T-helper 2 cell treated with Interferon-gamma antibody and Interleukin-4, amounts not matched to agents 100 ng/mL and 5 ng/mL, for 36 hours (primary cell): ENCODE results near the gene RCBTB2. TPM values are rescaled to one million over a fixed set of nuclear protein-coding genes. Genes with fewer than 3 reads are reported as not detected.
"Not testable (repeated sequence)": the region's sequence is repeated elsewhere in the genome, so short reads cannot be mapped to it uniquely, and the experiment has no call there.

Experiments used
- intact Hi-C: fragments of 100-400 bp; cut with micrococcal nuclease; formaldehyde crosslinking; loops from one replicate; pipeline ENCODE4 v1.15.1; 2023
- total RNA-seq: library from RNA; stranded (reverse); gene quantifications from 2 replicates; pipeline ENCODE4 v1.2.3, GENCODE V29; 2022

The RCBTB2 gene
- total RNA-seq, 1 donor from 2014 or later, result 19.3 TPM

- intact Hi-C loops, result no loop called here
Measured at GRCh38 chr13:48475230-48475629, 57.6 kb downstream of the RCBTB2 start.

- intact Hi-C loops, result no loop called here
Measured at GRCh38 chr13:48457578-48458242, 75.2 kb downstream of the RCBTB2 start.

- intact Hi-C loops, result no loop called here
Measured at GRCh38 chr13:48456546-48456945, 76.3 kb downstream of the RCBTB2 start.

GRCh38 chr13:48451196-48451595 lies 81.7 kb downstream of the RCBTB2 start:
- intact Hi-C loops, result not testable (repeated sequence)

GRCh38 chr13:48449656-48450055 lies 83.2 kb downstream of the RCBTB2 start:
- intact Hi-C loops, result loop anchor here (5.0 to 10.0 kb wide), 2 partner anchors 37 to 45 kb away; partner anchors contain the start of gene LPAR6

GRCh38 chr13:48448959-48449614 lies 83.8 kb downstream of the RCBTB2 start:
- intact Hi-C loops, result loop anchor here (5.0 to 10.0 kb wide), 2 partner anchors 37 to 46 kb away; partner anchors contain the start of gene LPAR6

- intact Hi-C loops, result loop anchor here (5.0 to 10.0 kb wide), 2 partner anchors 36 to 46 kb away; partner anchors contain the start of gene LPAR6
Measured at GRCh38 chr13:48448285-48448958, 84.5 kb downstream of the RCBTB2 start.

- intact Hi-C loops, result loop anchor here (5.0 to 10.0 kb wide), 2 partner anchors 34 to 48 kb away; partner anchors contain the start of gene LPAR6
Measured at GRCh38 chr13:48446464-48446863, 86.4 kb downstream of the RCBTB2 start.

- intact Hi-C loops, result loop anchor here (10.0 kb wide), 1 partner anchor 51 kb away; no protein-coding TSS in a partner anchor
Measured at GRCh38 chr13:48443442-48444208, 89.3 kb downstream of the RCBTB2 start.

Other genes starting within 250 kb of the RCBTB2 start
- gene RB1, start 229.3 kb downstream of the RCBTB2 start, total RNA-seq, result 39.8 and 40.0 TPM in 2 replicates
- gene LPAR6, start 120.0 kb downstream of the RCBTB2 start, total RNA-seq, result 29.8 and 30.3 TPM in 2 replicates
- gene CYSLTR2, start 120.8 kb upstream of the RCBTB2 start, total RNA-seq, result 3.3 and 3.7 TPM in 2 replicates